ENCODE measurements around the gene MPDU1. TPM values are rescaled to one million over a fixed set of nuclear protein-coding genes. Genes with fewer than 3 reads are reported as not detected.

The MPDU1 gene
- total and polyA plus RNA-seq, 2 experiments from 2014 or later: 109 to 201 TPM

- 23% methylated on average over 15 of the region's 15 CpGs for WGBS (ENCODE audit: low lambda C conversion rate, missing lambda C conversion rate)
- TF ChIP-seq CTCF (IDR thresholded peaks at IDR 0.05; ENCODE audit: poor library complexity) (no peak), EZH2phosphoT487 (IDR thresholded peaks at IDR 0.05; ENCODE audit: low read depth, severe bottlenecking, unreplicated experiment) (no peak)
- H3K4me1 ChIP-seq (ENCODE audit: insufficient read depth): peaks cover 32% of the 10 kb centered on the region
Measured at GRCh38 chr17:7574176-7574953, 9.3 kb upstream of the MPDU1 start.

GRCh38 chr17:7575481-7575883 is 8.2 kb upstream of the MPDU1 start:
- Histone ChIP-seq H3K4me2 (peak overlapping the region; percentile 93), H3K36me3 (replicated peaks; ENCODE audit: insufficient read depth, low read depth) (peaks cover 3% of the 10 kb centered on the region), H3K4me3 (no peak overlapping the region), H3K27me3 (no peaks in the 10 kb centered on the region), H3K9me2 (replicated peaks; ENCODE audit: insufficient read depth) (no peaks in the 10 kb centered on the region), H3K4me1 (ENCODE audit: insufficient read depth) (peaks cover 42% of the 10 kb centered on the region), H3K79me2 (peaks cover 61% of the 10 kb centered on the region), H4K20me1 (ENCODE audit: insufficient read depth, poor library complexity, severe bottlenecking) (peaks cover 49% of the 10 kb centered on the region), H3K9me3 (ENCODE audit: low read depth) (no peaks in the 10 kb centered on the region), H3K27ac (peak overlapping the region; percentile 91), H2AFZ (no peak overlapping the region)
- TF ChIP-seq EZH2 (IDR thresholded peaks at IDR 0.05; ENCODE audit: borderline replicate concordance) (no peak), EZH2phosphoT487 (IDR thresholded peaks at IDR 0.05; ENCODE audit: low read depth, severe bottlenecking, unreplicated experiment) (no peak), CTCF (IDR thresholded peaks at IDR 0.05; ENCODE audit: poor library complexity) (no peak)
- no peak for DNase-seq (ENCODE audit: low spot score)
- 83% methylated on average over 1 of the region's 1 CpG for WGBS (ENCODE audit: low lambda C conversion rate, missing lambda C conversion rate)

More at GRCh38 chr17:7574176-7574953, 9.3 kb upstream of the MPDU1 start:
- Histone ChIP-seq H3K27ac (peak overlapping the region; percentile 91), H3K9me2 (replicated peaks; ENCODE audit: insufficient read depth) (no peaks in the 10 kb centered on the region), H3K4me2 (peak overlapping the region; percentile 93), H3K9me3 (ENCODE audit: low read depth) (no peaks in the 10 kb centered on the region), H3K36me3 (replicated peaks; ENCODE audit: insufficient read depth, low read depth) (peaks cover 3% of the 10 kb centered on the region), H3K79me2 (peaks cover 56% of the 10 kb centered on the region), H4K20me1 (ENCODE audit: insufficient read depth, poor library complexity, severe bottlenecking) (peaks cover 49% of the 10 kb centered on the region), H2AFZ (no peak overlapping the region), H3K27me3 (no peaks in the 10 kb centered on the region), H3K4me3 (peak overlapping the region; percentile 68)
- peak; percentile 17 for DNase-seq (ENCODE audit: low spot score)

GRCh38 chr17:7575959-7576358 is 7.7 kb upstream of the MPDU1 start:
- WGBS (ENCODE audit: low lambda C conversion rate, missing lambda C conversion rate): 91% methylated on average over 7 of the region's 7 CpGs
- no peak for TF ChIP-seq CTCF (IDR thresholded peaks at IDR 0.05; ENCODE audit: poor library complexity)
- no peak for TF ChIP-seq EZH2 (IDR thresholded peaks at IDR 0.05; ENCODE audit: borderline replicate concordance)
- TF ChIP-seq EZH2phosphoT487 (IDR thresholded peaks at IDR 0.05; ENCODE audit: low read depth, severe bottlenecking, unreplicated experiment): no peak
- no peak overlapping the region for H3K4me3 ChIP-seq

More at GRCh38 chr17:7575959-7576358, 7.7 kb upstream of the MPDU1 start:
- Histone ChIP-seq H3K79me2 (peaks cover 61% of the 10 kb centered on the region), H3K36me3 (replicated peaks; ENCODE audit: insufficient read depth, low read depth) (peaks cover 3% of the 10 kb centered on the region), H3K27me3 (no peaks in the 10 kb centered on the region), H3K9me2 (replicated peaks; ENCODE audit: insufficient read depth) (no peaks in the 10 kb centered on the region), H3K9me3 (ENCODE audit: low read depth) (no peaks in the 10 kb centered on the region), H3K4me1 (ENCODE audit: insufficient read depth) (peaks cover 42% of the 10 kb centered on the region), H3K27ac (peak overlapping the region; percentile 91), H4K20me1 (ENCODE audit: insufficient read depth, poor library complexity, severe bottlenecking) (peaks cover 49% of the 10 kb centered on the region), H2AFZ (no peak overlapping the region), H3K4me2 (peak overlapping the region; percentile 93)
- DNase-seq (ENCODE audit: low spot score): no peak

Data from hepatocyte (in vitro differentiated cells).